Measurements from ENCODE around the gene TRIML2. TPM values are rescaled to one million over a fixed set of nuclear protein-coding genes. Genes with fewer than 3 reads are reported as not detected.

The TRIML2 gene, protein sequence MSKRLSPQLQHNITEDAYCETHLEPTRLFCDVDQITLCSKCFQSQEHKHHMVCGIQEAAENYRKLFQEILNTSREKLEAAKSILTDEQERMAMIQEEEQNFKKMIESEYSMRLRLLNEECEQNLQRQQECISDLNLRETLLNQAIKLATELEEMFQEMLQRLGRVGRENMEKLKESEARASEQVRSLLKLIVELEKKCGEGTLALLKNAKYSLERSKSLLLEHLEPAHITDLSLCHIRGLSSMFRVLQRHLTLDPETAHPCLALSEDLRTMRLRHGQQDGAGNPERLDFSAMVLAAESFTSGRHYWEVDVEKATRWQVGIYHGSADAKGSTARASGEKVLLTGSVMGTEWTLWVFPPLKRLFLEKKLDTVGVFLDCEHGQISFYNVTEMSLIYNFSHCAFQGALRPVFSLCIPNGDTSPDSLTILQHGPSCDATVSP
- total RNA-seq = not detected

DNA sequence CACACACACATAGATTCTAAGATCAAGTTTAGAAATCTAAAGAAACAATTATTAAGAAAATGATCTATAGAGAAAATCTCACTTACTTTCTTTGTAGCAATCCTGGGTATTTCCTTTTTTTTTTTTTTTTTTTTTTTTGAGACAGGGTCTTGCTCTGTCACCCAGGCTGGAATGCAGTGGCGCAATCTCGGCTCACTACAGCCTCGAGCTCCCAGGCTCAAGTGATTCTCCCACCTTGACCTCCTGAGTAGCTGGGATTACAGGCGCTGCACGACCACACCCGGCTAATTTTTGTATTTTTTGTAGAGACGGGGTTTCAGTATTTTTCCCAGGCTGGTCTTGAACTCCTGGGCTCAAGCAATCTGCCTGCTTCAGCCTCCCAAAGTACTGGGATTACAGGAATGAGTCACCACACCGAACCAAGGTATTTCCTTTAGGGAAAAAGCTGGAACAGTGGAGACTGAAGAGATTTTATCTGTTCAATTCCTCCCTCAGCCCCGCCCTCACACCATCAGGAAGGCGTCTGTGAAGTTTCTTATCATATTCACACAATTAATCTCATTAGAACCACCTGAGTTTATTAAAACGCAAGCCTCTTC, at the start of gene TRIML2:
TSS of gene TRIML2 (minus strand) at position 447 of the 599 bp plus-strand sequence. CDS start 4,235 bp downstream, outside the sequence.
- H3K27ac ChIP-seq = no peak within 1 kb of the TSS
- no peaks in the 10 kb centered on the region for H3K4me1 ChIP-seq
- TF ChIP-seq, protein P1, sequence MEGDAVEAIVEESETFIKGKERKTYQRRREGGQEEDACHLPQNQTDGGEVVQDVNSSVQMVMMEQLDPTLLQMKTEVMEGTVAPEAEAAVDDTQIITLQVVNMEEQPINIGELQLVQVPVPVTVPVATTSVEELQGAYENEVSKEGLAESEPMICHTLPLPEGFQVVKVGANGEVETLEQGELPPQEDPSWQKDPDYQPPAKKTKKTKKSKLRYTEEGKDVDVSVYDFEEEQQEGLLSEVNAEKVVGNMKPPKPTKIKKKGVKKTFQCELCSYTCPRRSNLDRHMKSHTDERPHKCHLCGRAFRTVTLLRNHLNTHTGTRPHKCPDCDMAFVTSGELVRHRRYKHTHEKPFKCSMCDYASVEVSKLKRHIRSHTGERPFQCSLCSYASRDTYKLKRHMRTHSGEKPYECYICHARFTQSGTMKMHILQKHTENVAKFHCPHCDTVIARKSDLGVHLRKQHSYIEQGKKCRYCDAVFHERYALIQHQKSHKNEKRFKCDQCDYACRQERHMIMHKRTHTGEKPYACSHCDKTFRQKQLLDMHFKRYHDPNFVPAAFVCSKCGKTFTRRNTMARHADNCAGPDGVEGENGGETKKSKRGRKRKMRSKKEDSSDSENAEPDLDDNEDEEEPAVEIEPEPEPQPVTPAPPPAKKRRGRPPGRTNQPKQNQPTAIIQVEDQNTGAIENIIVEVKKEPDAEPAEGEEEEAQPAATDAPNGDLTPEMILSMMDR (IDR thresholded peaks at IDR 0.05) = no peak
- no peak for TF ChIP-seq EP300 (IDR thresholded peaks at IDR 0.05)
- no peak for TF ChIP-seq POLR2AphosphoS5 (IDR thresholded peaks at IDR 0.05)
- TF ChIP-seq POLR2A (IDR thresholded peaks at IDR 0.05) = no peak
- no peaks in the 10 kb centered on the region for H3K36me3 ChIP-seq
- DNase-seq (ENCODE audit: low spot score in 2 of 2) = no peak
- H3K4me3 ChIP-seq = no peak within 1 kb of the TSS
- H3K27me3 ChIP-seq = no peaks in the 10 kb centered on the region
- no peaks in the 10 kb centered on the region for H3K9me3 ChIP-seq
- WGBS = 46% methylated on average over 11 of the region's 11 CpGs

DNA sequence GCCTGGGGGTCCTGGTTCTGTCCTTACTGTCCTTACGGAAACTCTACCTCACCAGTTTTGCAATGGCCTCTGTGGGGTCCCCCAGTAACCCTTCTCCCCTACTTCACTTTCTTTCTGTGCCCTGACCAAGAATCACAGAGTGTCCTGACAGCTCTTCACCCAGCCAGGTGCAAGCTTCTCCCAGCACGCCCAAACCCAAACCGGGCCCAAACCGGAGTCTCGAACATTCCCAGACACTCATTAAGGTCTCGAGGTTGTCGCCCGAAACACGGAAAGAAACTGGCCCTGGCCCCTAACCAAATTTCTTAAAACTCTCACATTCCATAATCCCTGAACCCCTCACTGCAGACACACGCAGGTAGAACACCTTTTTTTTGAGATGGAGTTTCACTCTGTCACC, 48.9 kb upstream of the TRIML2 start:
- no peak for DNase-seq (ENCODE audit: low spot score in 2 of 2)
- Histone ChIP-seq H3K9me3 (no peaks in the 10 kb centered on the region), H3K4me3 (no peak overlapping the region), H3K27ac (no peak overlapping the region), H3K4me1 (no peaks in the 10 kb centered on the region), H3K36me3 (no peaks in the 10 kb centered on the region), H3K27me3 (no peaks in the 10 kb centered on the region)
- TF ChIP-seq POLR2A (IDR thresholded peaks at IDR 0.05) (no peak), EP300 (IDR thresholded peaks at IDR 0.05) (no peak), POLR2AphosphoS5 (IDR thresholded peaks at IDR 0.05) (no peak)
- TF ChIP-seq, protein P1 (IDR thresholded peaks at IDR 0.05) = no peak
- WGBS = 90% methylated on average over 10 of the region's 10 CpGs

DNA sequence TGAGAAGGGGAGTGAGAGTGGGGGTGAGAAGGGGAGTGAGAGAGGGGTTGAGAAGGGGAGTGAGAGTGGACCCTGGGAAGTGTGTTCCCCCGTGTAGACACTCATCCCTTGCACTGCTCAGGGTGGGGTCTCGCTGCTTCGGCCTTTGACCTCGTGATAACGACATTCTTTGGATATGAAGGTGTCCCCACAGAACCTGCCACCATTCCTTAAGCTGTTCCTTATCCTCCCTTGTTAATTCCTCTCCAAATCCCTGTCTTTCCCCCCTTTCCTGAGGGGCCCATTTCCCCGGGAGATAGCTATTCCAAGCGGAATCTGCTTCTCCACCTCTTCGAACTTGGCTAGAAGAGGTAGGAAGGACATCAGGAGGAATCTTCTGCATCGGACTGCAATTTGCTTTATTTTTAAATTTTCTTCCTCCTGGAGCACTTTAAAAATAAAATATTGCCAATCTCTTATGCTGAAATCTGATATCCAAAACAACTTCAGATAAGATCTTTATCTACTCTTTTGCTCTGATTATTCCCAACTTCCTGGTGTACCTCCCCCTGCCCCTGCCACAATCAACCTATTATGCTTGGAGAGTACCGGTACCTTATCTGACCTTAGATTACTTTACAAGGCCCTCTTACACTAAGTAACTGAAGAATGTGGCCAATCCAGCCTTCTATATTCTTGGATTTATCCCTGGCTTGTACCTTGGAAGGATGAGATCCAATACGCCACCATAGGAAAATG, 45.4 kb upstream of the TRIML2 start:
- 93% methylated on average over 11 of the region's 11 CpGs for WGBS
- H3K27ac ChIP-seq = no peak overlapping the region
- no peaks in the 10 kb centered on the region for H3K9me3 ChIP-seq
- no peaks in the 10 kb centered on the region for H3K4me1 ChIP-seq
- no peaks in the 10 kb centered on the region for H3K27me3 ChIP-seq
- no peak for TF ChIP-seq POLR2AphosphoS5 (IDR thresholded peaks at IDR 0.05)
- TF ChIP-seq POLR2A (IDR thresholded peaks at IDR 0.05) = no peak
- TF ChIP-seq, protein P1 (IDR thresholded peaks at IDR 0.05) = no peak
- no peak for TF ChIP-seq EP300 (IDR thresholded peaks at IDR 0.05)
- no peak overlapping the region for H3K4me3 ChIP-seq
- no peak for DNase-seq (ENCODE audit: low spot score in 2 of 2)
- no peaks in the 10 kb centered on the region for H3K36me3 ChIP-seq

DNA sequence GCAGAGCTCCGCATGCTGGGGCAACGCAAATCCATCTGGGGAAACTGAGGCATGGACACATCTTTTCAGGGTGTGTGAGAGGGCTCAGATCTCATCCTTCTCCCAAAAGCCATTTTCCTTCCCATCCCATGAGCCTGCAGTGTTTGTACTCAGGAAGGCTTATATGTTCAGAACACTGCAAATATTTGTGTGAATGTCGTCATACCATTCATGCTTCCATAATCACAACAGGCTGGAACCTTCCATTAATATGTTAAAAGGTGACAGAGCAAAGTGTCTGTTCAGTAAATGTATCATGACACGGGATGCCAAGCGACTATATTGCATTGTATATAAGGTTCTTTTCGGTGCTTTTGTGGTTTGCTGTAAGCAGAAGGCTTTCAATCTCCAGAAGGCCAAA, 38.4 kb upstream of the TRIML2 start:
- 90% methylated on average over 6 of the region's 6 CpGs for WGBS
- DNase-seq (ENCODE audit: low spot score in 2 of 2) = no peak
- TF ChIP-seq EP300 (IDR thresholded peaks at IDR 0.05) (no peak), POLR2AphosphoS5 (IDR thresholded peaks at IDR 0.05) (no peak)
- Histone ChIP-seq H3K36me3 (no peaks in the 10 kb centered on the region), H3K4me1 (no peaks in the 10 kb centered on the region), H3K27ac (no peak overlapping the region), H3K4me3 (no peak overlapping the region), H3K9me3 (no peaks in the 10 kb centered on the region), H3K27me3 (no peaks in the 10 kb centered on the region)

DNA sequence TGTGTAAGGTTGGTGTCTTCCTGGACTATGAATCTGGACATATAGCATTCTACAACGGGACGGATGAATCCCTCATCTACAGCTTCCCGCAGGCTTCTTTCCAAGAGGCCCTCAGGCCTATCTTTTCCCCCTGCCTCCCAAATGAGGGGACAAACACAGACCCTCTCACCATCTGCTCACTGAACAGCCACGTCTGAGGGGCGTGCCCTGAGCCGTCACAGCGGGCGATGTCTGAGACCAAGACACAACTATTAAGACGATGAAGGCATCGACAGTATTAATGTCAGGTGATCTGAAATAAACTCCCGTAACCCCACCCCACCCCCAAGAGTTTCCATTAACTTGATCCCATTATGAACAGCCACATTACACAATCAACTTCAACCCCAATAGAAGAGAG, 37.8 kb upstream of the TRIML2 start:
- TF ChIP-seq POLR2AphosphoS5 (IDR thresholded peaks at IDR 0.05) = no peak
- no peak for TF ChIP-seq EP300 (IDR thresholded peaks at IDR 0.05)
- TF ChIP-seq, protein P1 (IDR thresholded peaks at IDR 0.05) = no peak
- no peak for TF ChIP-seq POLR2A (IDR thresholded peaks at IDR 0.05)
- H3K4me1 ChIP-seq = no peaks in the 10 kb centered on the region
- WGBS = 92% methylated on average over 11 of the region's 11 CpGs
- no peak overlapping the region for H3K27ac ChIP-seq
- no peaks in the 10 kb centered on the region for H3K9me3 ChIP-seq
- no peaks in the 10 kb centered on the region for H3K27me3 ChIP-seq
- H3K4me3 ChIP-seq = no peak overlapping the region
- no peak for DNase-seq (ENCODE audit: low spot score in 2 of 2)
- no peaks in the 10 kb centered on the region for H3K36me3 ChIP-seq

Data from suprapubic skin (tissue), 4 donors.